Uterus (tissue), 4 donors: ENCODE results near the gene AK4. TPM values are rescaled to one million over a fixed set of nuclear protein-coding genes. Genes with fewer than 3 reads are reported as not detected.

Experiments
- DNase-seq, 2 donors: peaks; one replicate each; pipeline ENCODE4 v3.0.0-alpha.2; 2019 to 2020
- H3K27ac ChIP-seq, 2 donors: fragments of 200-600 bp; sonication (generic); 1 replicate in 1 of 2; 2 replicates in 1 of 2; pipeline ENCODE4 v1.5.1; 2016 to 2018
- H3K27me3 ChIP-seq, 2 donors: fragments of 200-600 bp; sonication (generic); one replicate each; pipeline ENCODE4 v1.5.1; 2018 to 2019; ENCODE audit warnings: control low read depth in 1 of 2
- H3K36me3 ChIP-seq, 2 donors: fragments of 200-600 bp; sonication (generic); one replicate each; pipeline ENCODE4 v1.5.1; 2019; ENCODE audit warnings: control low read depth in 1 of 2
- H3K4me1 ChIP-seq, 2 donors: fragments of 200-600 bp; sonication (generic); one replicate each; pipeline ENCODE4 v1.5.1; 2018 to 2019; ENCODE audit warnings: control low read depth in 1 of 2
- H3K4me3 ChIP-seq, 2 donors: fragments of 200-600 bp; sonication (generic); 1 replicate in 1 of 2; 2 replicates in 1 of 2; pipeline ENCODE4 v1.5.1; 2018 to 2019; ENCODE audit warnings: mild to moderate bottlenecking in 1 of 2
- H3K9me3 ChIP-seq, 2 donors: fragments of 200-600 bp; sonication (generic); one replicate each; pipeline ENCODE4 v1.5.1; 2019; ENCODE audit warnings: control low read depth in 1 of 2
- CTCF ChIP-seq, 4 experiments: fragments of 200-600 bp in 2 of 4; fragments of 450-650 bp in 2 of 4; sonication (generic) in 2 of 4; IDR thresholded peaks; one replicate each; pipeline ENCODE4 v1.5.1; 2016 to 2019; ENCODE audit warnings: antibody characterized with exemption in 4 of 4, mild to moderate bottlenecking in 2 of 4, moderate library complexity in 1 of 4
- POLR2A ChIP-seq, 2 donors: fragments of 450-650 bp; IDR thresholded peaks; one replicate each; pipeline ENCODE4 v1.6.1; 2016; ENCODE audit warnings: antibody characterized with exemption in 2 of 2, mild to moderate bottlenecking in 1 of 2, moderate library complexity in 1 of 2
- intact Hi-C: fragments of 100-400 bp; cut with DNase I; formaldehyde crosslinking; loops from one replicate; pipeline ENCODE4 v1.15.1; 2023; ENCODE audit warnings: low total_unique reads
- total RNA-seq, 4 donors: library from RNA; depleted of rRNA in 3 of 4; stranded (reverse); fragments of >200 nt in 3 of 4; gene quantifications; one replicate each; pipeline versions ENCODE4 v1.1.0 to v1.2.4, GENCODE V29; 2014 to 2023
- donor health status: DM: yes; HTN: yes; CAD: no.

Gene AK4
- total RNA-seq, 4 donors from 2014 or later = 9.5 to 31.5 (median 18.5) TPM

- Histone ChIP-seq H3K4me3 (no peak overlapping the region), H3K27ac (no peak overlapping the region), H3K36me3 (no peaks in the 10 kb centered on the region), H3K27me3 (no peaks in the 10 kb centered on the region), H3K9me3 (no peaks in the 10 kb centered on the region), H3K4me1 (no peaks in the 10 kb centered on the region)
- DNase-seq = no peak
- TF ChIP-seq CTCF (IDR thresholded peaks at IDR 0.05) (no peak), POLR2A (IDR thresholded peaks at IDR 0.05) (no peak)
- intact Hi-C loops = no loop called here
Measured at GRCh38 chr1:65264197-65264929, 116.4 kb downstream of the AK4 start.

GRCh38 chr1:65265296-65265650 lies 117.3 kb downstream of the AK4 start:
- Histone ChIP-seq H3K9me3 (no peaks in the 10 kb centered on the region), H3K4me1 (no peaks in the 10 kb centered on the region), H3K36me3 (no peaks in the 10 kb centered on the region), H3K27ac (peak overlapping the region in 1 of 2 donors; percentile 6), H3K4me3 (peak overlapping the region; percentile 29 to 49), H3K27me3 (no peaks in the 10 kb centered on the region)
- intact Hi-C loops = no loop called here
- TF ChIP-seq POLR2A (IDR thresholded peaks at IDR 0.05) (no peak), CTCF (IDR thresholded peaks at IDR 0.05) (no peak)
- no peak for DNase-seq

- Histone ChIP-seq H3K36me3 (no peaks in the 10 kb centered on the region), H3K9me3 (no peaks in the 10 kb centered on the region), H3K27me3 (no peaks in the 10 kb centered on the region), H3K4me1 (no peaks in the 10 kb centered on the region), H3K27ac (peak overlapping the region in 1 of 2 donors; percentile 6), H3K4me3 (peak overlapping the region; percentile 29 to 49)
- DNase-seq = peak in 1 of 2 donors; percentile 31
- no peak for TF ChIP-seq POLR2A (IDR thresholded peaks at IDR 0.05)
- peak in 2 of 4 experiments; percentile 9 to 28 for TF ChIP-seq CTCF (IDR thresholded peaks at IDR 0.05)
- intact Hi-C loops = no loop called here
Measured at GRCh38 chr1:65265651-65266351, 117.8 kb downstream of the AK4 start.

- Histone ChIP-seq H3K4me3 (no peak overlapping the region), H3K36me3 (no peaks in the 10 kb centered on the region), H3K27ac (no peak overlapping the region), H3K4me1 (no peaks in the 10 kb centered on the region), H3K27me3 (no peaks in the 10 kb centered on the region), H3K9me3 (no peaks in the 10 kb centered on the region)
- no peak for DNase-seq
- intact Hi-C loops = no loop called here
- TF ChIP-seq CTCF (IDR thresholded peaks at IDR 0.05) (no peak), POLR2A (IDR thresholded peaks at IDR 0.05) (no peak)
Measured at GRCh38 chr1:65266476-65266875, 118.5 kb downstream of the AK4 start.

- no peak for TF ChIP-seq POLR2A (IDR thresholded peaks at IDR 0.05)
- no peak for TF ChIP-seq CTCF (IDR thresholded peaks at IDR 0.05)
- Histone ChIP-seq H3K27me3 (no peaks in the 10 kb centered on the region), H3K4me3 (no peak overlapping the region), H3K36me3 (no peaks in the 10 kb centered on the region), H3K27ac (no peak overlapping the region), H3K9me3 (no peaks in the 10 kb centered on the region), H3K4me1 (no peaks in the 10 kb centered on the region)
- DNase-seq = no peak
- intact Hi-C loops = no loop called here
Measured at GRCh38 chr1:65267271-65267670, 119.3 kb downstream of the AK4 start.
